GM10847 (cell line): Measurements from ENCODE around the gene PKP4.

Source experiments
- POLR2A ChIP-seq: IDR thresholded peaks from 2 replicates; pipeline ENCODE4 v1.6.1; 2011; ENCODE audit not compliant: insufficient read length; ENCODE audit errors: extremely low read depth

Gene PKP4

DNA sequence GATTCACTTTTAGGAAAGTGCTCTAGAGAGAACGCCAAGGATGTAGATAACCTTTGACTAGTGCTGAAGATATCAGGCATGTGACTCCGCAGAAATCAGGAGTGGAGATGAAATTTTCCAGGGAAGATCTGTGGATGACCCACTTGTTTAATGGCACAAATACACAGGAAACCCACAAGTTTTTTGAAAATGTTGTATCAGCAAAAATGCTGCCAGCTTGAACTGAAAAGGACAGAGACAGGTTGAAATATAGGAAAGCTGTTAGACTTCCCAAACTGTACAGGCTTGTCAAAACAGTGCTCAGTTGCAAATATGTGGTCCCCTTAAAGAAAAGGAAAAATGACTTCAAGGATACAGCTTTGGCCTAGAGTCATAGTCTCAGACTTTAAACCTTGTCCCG lies 96.5 kb downstream of the PKP4 start:
- no peak for TF ChIP-seq POLR2A

DNA sequence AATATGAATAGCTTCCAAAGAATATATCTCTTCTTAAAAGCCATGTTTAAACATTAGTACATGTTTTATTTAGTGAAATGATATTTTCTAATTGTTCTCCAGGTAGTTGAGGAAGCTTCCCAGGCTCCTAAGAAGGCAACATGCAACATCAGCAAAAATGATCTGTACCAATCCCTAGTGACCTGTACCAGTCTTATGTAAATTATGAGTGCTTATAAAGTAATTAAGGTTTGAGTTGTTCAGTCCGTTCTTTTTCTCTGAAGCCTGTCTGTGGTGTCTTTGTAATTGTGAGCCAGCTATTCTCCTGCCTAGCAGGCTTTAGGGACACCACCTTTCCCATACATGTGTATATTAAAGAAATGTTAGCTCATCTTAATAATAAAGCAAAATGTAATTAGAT lies 98.2 kb downstream of the PKP4 start:
- TF ChIP-seq POLR2A, result no peak

DNA sequence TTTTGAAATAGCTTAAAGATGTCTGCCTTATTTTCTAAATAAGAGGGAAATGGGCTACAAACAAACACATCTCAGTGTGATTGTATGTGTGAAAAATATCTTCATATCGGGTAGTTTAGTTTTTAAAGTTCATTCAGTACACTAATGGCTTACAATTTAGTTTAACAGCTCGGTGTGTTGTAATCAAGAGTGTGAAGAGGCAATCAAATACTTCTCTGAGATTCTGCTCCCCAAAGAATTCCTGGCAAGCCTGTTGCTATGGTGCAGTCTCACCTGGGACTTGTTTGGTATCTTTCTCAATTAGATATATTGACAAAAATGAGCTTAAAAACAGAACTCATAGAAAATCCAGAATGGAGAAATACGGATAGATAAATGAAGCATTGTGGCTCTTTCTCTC lies 99.4 kb downstream of the PKP4 start:
- no peak for TF ChIP-seq POLR2A

DNA sequence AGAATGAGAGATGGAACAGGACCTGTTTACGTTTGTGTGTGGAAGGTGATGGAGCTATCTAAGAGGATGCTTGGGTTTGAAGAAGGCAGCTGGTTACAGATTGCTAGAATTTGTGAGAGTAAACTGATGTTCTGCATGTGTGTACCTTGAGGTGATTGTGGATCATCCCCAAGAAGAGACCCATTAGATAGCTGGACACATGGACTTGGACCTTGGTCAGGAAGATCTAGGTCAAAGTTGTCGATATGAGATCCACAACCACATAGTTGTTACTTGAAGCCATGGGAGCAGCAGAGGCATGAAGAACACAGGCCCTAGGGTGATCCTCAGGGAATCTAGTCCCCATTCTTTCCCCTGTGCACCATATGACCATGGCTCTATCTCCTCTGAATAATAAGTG lies 101.0 kb downstream of the PKP4 start:
- TF ChIP-seq POLR2A, result no peak

DNA sequence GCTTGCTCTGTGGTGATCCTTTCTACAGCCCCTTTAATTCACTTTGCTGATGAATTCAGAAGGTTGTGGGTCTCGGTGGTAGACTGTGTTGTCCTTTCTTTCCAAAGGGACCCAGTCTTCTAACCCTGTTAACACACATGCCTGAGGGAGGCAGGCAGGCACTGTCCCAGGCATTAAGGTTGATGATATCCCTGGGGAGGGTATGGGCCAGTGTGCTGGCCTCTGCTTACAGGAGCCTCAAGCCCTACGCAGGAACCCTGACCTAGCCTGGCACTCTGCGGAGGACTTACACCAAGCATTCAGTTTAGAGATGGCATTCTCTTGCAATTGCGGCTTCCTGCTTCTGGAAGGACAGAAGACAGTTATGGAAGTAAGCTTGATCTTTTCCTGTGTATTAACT lies 102.5 kb downstream of the PKP4 start:
- no peak for TF ChIP-seq POLR2A

DNA sequence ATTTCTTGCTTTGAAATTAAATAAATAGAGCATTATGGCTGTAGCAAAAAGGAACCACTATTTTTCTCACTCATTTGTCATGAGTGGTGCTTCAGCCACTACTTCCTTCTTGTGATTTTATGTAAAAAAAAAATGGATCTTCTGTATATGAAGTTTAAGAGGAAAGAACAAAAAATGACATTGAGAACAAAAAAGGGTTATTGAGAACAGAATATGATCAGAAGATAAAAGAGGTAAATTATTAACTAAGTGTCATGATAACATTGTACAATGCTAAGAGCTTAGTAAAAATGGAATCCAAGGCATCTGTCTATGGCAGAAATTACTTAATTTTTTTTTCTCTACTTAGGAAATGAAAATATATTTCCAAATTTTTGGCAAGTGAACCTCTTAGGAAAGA lies 103.5 kb downstream of the PKP4 start:
- no peak for TF ChIP-seq POLR2A

DNA sequence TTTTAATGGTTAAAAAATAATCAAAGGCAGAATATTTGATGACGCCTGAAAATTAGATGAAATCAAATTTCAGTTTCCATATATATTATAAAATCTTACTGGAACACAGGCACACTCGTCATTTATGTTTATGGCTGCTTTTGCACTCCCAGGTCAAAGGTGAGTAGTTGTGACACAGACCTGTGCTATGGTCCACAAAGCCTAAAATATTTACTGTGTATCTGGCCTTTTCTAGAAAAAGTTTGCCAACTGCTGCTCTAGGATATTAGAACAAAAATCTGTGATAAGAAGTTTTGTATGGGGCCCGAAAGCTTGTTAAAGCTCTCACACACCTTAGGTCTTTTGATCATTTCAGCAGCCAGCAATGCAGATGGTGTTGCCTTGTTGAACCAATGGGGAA lies 104.3 kb downstream of the PKP4 start:
- no peak for TF ChIP-seq POLR2A

DNA sequence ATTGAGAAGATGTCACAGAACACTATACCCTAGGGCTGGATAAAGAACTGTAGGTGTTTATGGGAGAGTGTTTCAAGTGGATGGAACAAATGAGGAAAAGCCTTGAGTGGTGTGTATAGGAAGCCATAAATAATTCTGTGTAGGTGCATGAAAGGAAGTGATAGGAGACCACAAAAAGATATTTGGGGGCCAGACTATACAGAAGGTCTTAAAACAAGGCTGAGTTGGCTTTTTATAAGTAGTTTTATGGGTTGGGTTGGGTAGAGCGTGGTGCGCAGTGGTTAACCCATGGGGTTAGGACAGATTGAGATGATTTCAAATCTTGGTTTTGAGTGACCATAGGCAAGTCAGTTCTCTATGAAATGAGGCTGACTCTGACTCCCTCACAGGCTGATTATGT lies 110.5 kb downstream of the PKP4 start:
- TF ChIP-seq POLR2A, result no peak

DNA sequence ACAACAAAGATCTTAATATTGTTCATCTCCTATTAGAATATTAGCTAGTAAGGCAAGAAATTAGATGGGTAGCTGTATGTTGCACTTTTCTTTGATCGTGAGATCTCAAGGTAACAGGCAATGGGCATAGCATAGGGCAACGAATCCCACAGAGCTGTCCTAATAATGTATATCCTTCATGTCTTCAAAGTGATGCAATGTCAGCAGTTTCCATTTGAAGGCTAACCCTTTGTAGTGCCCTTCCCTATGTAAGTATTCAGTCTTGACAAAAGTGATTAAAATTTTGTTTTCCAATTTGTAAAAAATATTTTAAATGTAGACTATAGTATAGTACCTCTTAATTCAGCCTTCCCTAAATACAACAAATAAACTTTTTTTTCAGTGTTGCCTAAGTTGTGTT lies 112.5 kb downstream of the PKP4 start:
- no peak for TF ChIP-seq POLR2A

DNA sequence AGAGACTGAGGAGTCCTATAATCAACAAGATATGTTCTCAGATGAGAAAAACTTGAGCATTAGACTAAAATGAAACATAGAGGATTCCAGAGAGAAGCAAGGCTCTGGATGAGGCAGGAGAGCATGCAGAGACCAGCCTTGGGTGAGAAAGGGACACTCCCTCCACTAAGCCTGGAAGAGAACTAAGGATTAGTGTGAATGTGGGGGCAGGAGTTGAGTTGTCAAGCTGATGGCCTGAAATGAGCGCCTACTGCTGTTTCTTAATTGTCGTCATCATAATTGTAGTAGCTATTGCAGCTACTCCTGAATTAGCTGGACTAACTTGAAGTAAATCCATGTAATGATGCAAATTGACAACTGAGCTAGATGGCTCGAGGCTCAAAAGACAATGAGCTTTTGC lies 114.1 kb downstream of the PKP4 start:
- TF ChIP-seq POLR2A, result no peak

DNA sequence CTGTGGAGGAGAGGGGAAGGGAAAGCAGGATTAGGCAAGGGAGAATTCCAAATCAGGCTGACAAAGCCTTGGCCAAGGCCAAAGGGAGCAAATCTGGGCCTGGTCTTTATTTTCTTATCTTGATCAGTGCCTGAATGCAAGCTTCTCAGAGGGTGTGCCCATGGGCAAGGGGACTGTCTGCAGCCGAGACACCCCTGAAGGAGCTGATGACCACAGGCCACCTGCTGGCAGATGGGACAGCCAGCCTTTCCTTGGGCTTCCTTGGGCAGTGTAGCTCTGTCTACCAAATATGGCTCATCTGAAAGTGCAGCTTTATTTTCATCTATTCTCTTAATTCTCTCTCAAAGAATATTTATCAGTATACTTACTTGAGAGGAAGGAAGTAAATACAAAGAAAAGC lies 117.0 kb downstream of the PKP4 start:
- no peak for TF ChIP-seq POLR2A

DNA sequence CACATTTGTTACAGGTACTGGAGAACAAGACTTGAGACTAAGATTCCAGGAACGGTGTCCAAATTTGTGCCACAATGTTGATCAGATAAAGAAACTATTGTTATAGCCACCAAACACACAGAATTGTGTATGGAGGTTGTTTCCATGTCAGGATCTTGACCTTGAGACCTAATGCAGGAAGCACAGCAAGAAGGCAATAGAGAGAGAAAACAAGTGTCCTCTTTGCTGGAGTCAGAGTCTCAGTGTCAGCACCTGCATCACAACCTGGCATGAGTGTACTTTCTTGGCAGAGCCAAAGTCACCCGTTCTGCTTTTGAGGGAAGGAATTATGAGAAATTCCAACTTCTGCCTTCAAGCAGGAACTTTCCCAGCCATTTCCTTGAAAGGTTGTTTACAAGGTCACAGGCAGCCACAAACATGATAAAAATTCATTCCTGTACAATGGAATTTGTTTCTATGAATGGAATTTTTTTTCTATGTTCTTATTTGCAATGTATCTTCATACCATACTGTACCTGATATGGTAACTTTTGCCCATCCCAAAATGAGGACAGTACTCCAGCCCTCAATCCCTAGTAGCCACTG lies 118.4 kb downstream of the PKP4 start:
- TF ChIP-seq POLR2A, result no peak

DNA sequence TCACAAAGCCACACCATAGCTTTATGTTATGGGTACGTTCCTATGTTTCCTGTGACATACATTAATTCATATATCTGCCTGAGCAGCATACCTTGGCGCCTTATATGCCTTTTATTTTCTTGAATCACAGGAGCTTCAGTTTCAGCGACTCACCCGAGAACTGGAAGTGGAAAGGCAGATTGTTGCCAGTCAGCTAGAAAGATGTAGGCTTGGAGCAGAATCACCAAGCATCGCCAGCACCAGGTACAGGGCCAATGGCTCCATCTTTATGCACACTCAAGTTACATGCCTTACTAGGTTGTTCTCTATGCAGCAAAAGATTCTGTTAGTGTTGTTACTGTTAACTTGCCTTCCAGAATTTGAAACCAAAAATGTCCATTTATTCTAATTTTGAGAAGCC lies 120.4 kb downstream of the PKP4 start:
- TF ChIP-seq POLR2A, result no peak

DNA sequence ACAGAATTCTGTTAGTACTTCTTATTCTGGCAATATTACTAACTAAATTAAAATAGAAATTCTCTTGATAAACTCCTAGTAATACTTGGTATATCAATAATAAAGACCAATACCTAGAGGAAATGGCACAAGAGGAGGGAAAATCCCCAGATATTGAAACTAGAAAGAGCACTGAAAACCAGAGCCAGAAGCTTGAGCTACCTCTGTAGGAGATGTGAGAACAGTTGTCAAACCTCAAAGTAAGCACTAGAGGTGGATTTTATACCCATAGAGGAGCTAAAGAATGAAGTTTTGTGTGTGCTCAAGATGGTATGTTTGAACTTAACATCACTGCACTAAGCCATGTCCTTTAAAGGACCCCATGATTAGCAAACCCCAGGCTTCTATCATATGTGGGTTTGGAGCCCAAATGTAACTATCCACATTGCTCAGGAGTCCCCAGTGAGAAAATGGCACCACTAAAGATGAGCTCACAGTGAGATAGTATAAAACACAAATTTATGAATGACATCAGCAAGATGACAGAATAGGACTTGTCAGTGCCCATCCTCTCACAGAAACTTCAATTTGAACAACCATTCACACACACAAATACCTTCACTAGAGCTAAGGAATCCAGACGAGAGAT lies 122.1 kb downstream of the PKP4 start:
- no peak for TF ChIP-seq POLR2A

DNA sequence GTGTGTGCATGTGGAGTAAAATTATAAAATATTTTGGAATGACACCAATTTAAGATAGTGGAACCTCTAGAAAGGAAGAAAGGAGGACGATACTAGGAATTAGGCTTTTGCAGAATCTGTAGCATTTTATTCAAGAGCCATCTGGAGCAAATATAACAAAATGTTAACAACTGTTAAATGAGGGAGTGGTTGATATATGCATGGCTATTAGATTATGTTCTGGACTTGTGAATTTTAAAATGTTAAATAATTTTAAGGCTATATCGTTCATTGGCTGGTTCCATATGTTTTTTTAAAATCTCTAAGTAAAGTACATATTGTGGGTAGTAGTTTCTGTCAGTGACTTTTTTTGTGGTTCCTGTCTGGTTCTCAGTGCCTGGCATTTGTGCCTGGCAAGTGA lies 123.2 kb downstream of the PKP4 start:
- TF ChIP-seq POLR2A, result no peak

DNA sequence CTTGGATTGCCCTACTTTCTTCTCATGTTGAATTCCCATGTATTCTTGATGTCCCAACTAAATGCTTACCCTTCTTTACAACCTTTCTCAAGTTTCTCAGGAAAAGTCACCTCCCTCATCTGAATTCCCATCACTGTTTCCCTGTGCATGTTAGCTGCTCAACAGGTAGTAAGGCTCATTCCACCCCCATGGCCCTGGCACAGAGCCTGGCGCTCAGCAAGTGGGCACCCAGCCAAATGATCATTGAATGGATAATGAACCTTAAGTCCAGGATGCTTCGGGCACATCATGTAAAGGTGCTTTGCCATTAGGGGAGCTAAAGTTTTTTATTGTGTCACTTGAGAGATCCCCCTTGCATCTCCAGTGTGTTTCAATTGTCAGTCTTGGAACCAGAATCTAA lies 124.0 kb downstream of the PKP4 start:
- no peak for TF ChIP-seq POLR2A

DNA sequence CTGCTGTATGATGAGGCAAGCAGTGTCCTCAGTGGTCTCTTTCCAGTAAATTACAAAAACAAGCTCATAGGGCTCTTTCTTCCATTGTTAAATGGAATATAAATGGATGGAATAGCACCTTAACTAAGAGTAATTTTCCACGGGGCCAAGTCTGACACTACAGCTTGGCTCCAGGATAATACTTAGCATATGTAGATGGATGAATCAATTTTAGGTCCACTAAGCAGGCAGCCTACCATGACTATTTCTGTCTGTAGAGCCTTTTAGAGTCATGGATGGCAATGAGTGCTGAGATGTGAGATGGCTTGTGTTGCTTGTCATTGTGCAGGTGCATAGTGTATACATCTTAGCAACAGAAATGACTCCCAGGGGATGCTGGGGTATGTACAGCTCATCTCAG lies 125.9 kb downstream of the PKP4 start:
- TF ChIP-seq POLR2A, result no peak
